T47D (cell line): ENCODE results near the gene ARHGEF19.
"Not testable (repeated sequence)": the region's sequence is repeated elsewhere in the genome, so short reads cannot be mapped to it uniquely, and the experiment has no call there.

Source experiments
- DNase-seq, 2 experiments: peaks; one replicate each; pipeline versions ENCODE4 v3.0.0 to v3.0.0-alpha.2; 2011 to 2012; ENCODE audit warnings: low read depth in 1 of 2, low spot score in 1 of 2
- JUND ChIP-seq: IDR thresholded peaks from 2 replicates; pipeline ENCODE4 v1.6.1; 2012; ENCODE audit warnings: low read depth
- in situ Hi-C: cut with HindIII; loops from 2 replicates; pipeline ENCODE4 v1.10.0; 2016; ENCODE audit warnings: low sequenced_read_pairs, low pct_unique_long_range_greater_than_20kb

ARHGEF19 gene

GRCh38 chr1:16212251-16212961, at the start of gene ARHGEF19:
Gene ARHGEF19 (minus strand): TSS chr1:16212652. CDS start chr1:16209054, 3,598 bp downstream.
- in situ Hi-C loops: no loop called here
- no peak for TF ChIP-seq JUND
- peak in 1 of 2 experiments; percentile 83 for DNase-seq

GRCh38 chr1:16262067-16262466, 49.6 kb upstream of the ARHGEF19 start:
- in situ Hi-C loops: no loop called here
- no peak for TF ChIP-seq JUND
- no peak for DNase-seq

- DNase-seq: no peak
- TF ChIP-seq JUND: no peak
- in situ Hi-C loops: no loop called here
Measured at GRCh38 chr1:16260814-16261213, 48.4 kb upstream of the ARHGEF19 start.

DNA sequence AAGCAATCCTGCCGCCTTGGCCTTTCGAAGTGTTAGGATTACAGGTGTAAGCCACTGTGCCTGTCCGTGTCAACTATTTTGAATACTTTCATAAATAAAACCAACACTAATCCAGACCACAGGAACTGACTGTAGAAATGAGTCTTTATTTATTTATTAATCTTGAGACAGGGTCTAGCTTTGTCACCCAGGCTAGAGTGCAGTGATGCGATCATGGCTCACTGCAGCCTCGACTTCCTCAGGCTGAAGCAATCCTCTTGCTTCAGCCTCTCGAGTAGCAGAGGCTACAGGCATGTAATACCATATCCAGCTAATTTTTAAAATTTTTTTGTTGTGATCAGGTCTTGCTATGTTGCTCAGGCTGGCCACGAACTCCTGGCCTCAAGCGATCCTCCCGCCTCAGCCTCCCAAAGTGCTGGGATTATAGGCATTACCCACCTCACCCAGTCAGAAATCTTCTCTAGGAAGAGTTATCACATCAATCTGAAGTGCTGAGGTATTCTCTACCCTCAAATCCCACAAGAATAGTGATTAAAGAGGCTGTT, 46.2 kb upstream of the ARHGEF19 start:
- no peak for DNase-seq
- in situ Hi-C loops: no loop called here
- TF ChIP-seq JUND: no peak

- DNase-seq: no peak
- in situ Hi-C loops: no loop called here
- no peak for TF ChIP-seq JUND
Measured at GRCh38 chr1:16257968-16258367, 45.5 kb upstream of the ARHGEF19 start.

GRCh38 chr1:16257556-16257955, 45.1 kb upstream of the ARHGEF19 start:
- in situ Hi-C loops, DNase-seq: not testable (repeated sequence)

- no peak for DNase-seq
- in situ Hi-C loops: no loop called here
- no peak for TF ChIP-seq JUND
Measured at GRCh38 chr1:16256478-16256877, 44.0 kb upstream of the ARHGEF19 start.

GRCh38 chr1:16254263-16254928, 41.9 kb upstream of the ARHGEF19 start:
- DNase-seq: no peak
- no peak for TF ChIP-seq JUND
- in situ Hi-C loops: no loop called here

GRCh38 chr1:16253332-16253922, 41.0 kb upstream of the ARHGEF19 start:
- in situ Hi-C loops: no loop called here
- TF ChIP-seq JUND: no peak
- no peak for DNase-seq

DNA sequence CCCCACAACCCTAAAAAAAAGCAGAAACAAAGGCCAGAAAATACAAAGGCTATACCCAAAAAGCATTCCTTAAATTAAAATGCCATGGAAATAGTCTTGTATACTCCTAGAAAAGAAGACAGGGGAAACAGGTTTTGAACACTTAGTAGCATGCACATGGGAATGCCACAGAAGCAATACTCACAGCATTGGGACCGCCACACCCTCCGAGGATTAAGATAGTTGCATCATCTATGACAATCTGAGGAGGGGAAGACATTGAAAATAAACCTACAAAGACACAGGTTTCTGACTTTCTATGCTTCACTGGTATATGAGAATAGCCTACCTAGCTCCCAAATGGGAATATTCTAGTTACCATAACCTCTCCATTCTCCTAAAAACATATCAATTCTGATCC, 40.5 kb upstream of the ARHGEF19 start:
- in situ Hi-C loops: no loop called here
- DNase-seq: no peak
- TF ChIP-seq JUND: no peak

GRCh38 chr1:16251381-16251780, 38.9 kb upstream of the ARHGEF19 start:
- no peak for DNase-seq
- TF ChIP-seq JUND: no peak
- in situ Hi-C loops: no loop called here

DNA sequence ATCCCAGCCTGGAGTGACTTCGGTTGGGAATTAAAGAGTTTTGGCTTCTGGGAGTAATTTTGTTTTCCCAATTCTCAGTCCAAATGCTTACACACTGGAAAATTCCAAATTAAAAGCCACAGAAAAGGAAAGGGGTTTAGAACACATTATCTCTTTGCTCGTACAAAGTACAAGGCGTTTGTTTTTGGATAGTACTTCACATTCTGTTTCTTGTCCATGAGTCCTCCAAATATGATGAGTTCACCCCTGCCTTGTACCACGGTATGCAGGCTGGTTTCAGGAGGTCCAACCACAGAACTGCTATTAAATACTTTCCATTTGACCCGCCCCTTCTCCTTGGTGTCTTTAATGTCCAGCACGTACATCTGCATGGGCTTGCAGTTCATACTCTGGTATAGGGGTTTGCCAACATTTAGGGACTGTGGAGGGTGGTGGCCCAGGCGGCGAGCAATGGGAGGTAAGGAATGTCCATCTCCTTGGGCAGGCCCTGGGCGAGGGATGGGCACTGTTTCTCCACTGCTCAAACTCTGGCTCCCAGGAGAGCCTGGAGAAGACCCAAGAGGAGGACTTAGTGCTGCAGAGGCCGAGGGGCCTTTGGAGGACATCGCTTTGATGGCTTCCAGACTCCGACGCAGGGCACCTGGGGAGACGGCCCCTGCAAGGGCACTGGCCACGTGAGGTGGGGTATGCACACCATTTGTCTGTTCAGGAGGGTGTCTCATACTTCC, 38.2 kb upstream of the ARHGEF19 start:
- TF ChIP-seq JUND: no peak
- no peak for DNase-seq
- in situ Hi-C loops: no loop called here
